SK-N-SH treated with all-trans-retinoic acid at 6 μM for 48 hours (cell line): ENCODE measurements around the gene GIMAP7.

Source experiments
- ARNTL ChIP-seq: fragments of 450-650 bp; formaldehyde crosslinking; IDR thresholded peaks from 2 replicates; pipeline ENCODE4 v1.5.0; 2020; ENCODE audit warnings: low read depth, mild to moderate bottlenecking, moderate library complexity, borderline replicate concordance
- CREB5 ChIP-seq: fragments of 250-450 bp; sonication (Bioruptor Pico); IDR thresholded peaks from 2 replicates; pipeline ENCODE4 v1.5.1; 2020; ENCODE audit warnings: low read depth, mild to moderate bottlenecking, moderate library complexity
- OSR1 ChIP-seq: fragments of 250-450 bp; sonication (Bioruptor Pico); IDR thresholded peaks from 2 replicates; pipeline ENCODE4 v1.8.0; 2022; ENCODE audit warnings: moderate library complexity, mild to moderate bottlenecking, inconsistent platforms
- TOX ChIP-seq: fragments of 250-450 bp; sonication (Bioruptor Pico); IDR thresholded peaks from 2 replicates; pipeline ENCODE4 v1.8.0; 2021; ENCODE audit warnings: mild to moderate bottlenecking, moderate library complexity, borderline replicate concordance
- ZC3H10 ChIP-seq: fragments of 250-450 bp; sonication (Bioruptor Pico); IDR thresholded peaks from 2 replicates; pipeline ENCODE4 v1.5.1; 2021; ENCODE audit warnings: mild to moderate bottlenecking, moderate library complexity
- ZFP3 ChIP-seq: fragments of 250-450 bp; sonication (Bioruptor Pico); IDR thresholded peaks from 2 replicates; pipeline ENCODE4 v1.5.0; 2020; ENCODE audit warnings: mild to moderate bottlenecking, moderate library complexity
- ZFP30 ChIP-seq: fragments of 450-650 bp; formaldehyde crosslinking; IDR thresholded peaks from 2 replicates; pipeline ENCODE4 v1.5.0; 2022; ENCODE audit warnings: mild to moderate bottlenecking, moderate library complexity
- ZNF8 ChIP-seq: fragments of 450-650 bp; formaldehyde crosslinking; IDR thresholded peaks from 2 replicates; pipeline ENCODE4 v1.5.0; 2020; ENCODE audit warnings: mild to moderate bottlenecking, moderate library complexity
- TF ChIP-seq, protein P1 (sequence below): fragments of 250-450 bp; sonication (Bioruptor Pico); IDR thresholded peaks from 2 replicates; pipeline ENCODE4 v1.5.1; 2021; ENCODE audit warnings: mild to moderate bottlenecking, moderate library complexity

- no peak for TF ChIP-seq TOX (CRISPR knock-in tag)
- no peak for TF ChIP-seq ZNF8
- no peak for TF ChIP-seq OSR1 (CRISPR knock-in tag)
- TF ChIP-seq ZFP3 (CRISPR knock-in tag): no peak
- TF ChIP-seq, protein P1, sequence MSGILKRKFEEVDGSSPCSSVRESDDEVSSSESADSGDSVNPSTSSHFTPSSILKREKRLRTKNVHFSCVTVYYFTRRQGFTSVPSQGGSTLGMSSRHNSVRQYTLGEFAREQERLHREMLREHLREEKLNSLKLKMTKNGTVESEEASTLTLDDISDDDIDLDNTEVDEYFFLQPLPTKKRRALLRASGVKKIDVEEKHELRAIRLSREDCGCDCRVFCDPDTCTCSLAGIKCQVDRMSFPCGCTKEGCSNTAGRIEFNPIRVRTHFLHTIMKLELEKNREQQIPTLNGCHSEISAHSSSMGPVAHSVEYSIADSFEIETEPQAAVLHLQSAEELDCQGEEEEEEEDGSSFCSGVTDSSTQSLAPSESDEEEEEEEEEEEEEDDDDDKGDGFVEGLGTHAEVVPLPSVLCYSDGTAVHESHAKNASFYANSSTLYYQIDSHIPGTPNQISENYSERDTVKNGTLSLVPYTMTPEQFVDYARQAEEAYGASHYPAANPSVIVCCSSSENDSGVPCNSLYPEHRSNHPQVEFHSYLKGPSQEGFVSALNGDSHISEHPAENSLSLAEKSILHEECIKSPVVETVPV: no peak
- TF ChIP-seq ZC3H10: no peak
- TF ChIP-seq ARNTL: no peak
- TF ChIP-seq ZFP30 (CRISPR knock-in tag): no peak
- no peak for TF ChIP-seq CREB5 (CRISPR knock-in tag)
Measured at GRCh38 chr7:150519310-150519709, 4.6 kb downstream of the GIMAP7 start.
